Tibial nerve (tissue), 4 donors: ENCODE results near the gene ZNF148. TPM values are rescaled to one million over a fixed set of nuclear protein-coding genes. Genes with fewer than 3 reads are reported as not detected.

Source experiments
- DNase-seq, 2 donors: peaks; one replicate each; pipeline ENCODE4 v3.0.0-alpha.2; 2019; ENCODE audit warnings: low spot score in 2 of 2
- H3K27ac ChIP-seq, 4 donors: fragments of 200-600 bp; sonication (generic) in 3 of 4; one replicate each; pipeline ENCODE4 v1.5.1; 2017 to 2019; ENCODE audit warnings: mild to moderate bottlenecking in 1 of 4
- H3K27me3 ChIP-seq, 2 donors: fragments of 200-600 bp; sonication (generic) in 1 of 2; one replicate each; pipeline versions ENCODE4 v1.5.1 to v1.6.0; 2017 to 2019
- H3K36me3 ChIP-seq, 3 donors: fragments of 200-600 bp; sonication (generic); one replicate each; pipeline ENCODE4 v1.5.1; 2018 to 2019
- H3K4me1 ChIP-seq, 4 donors: fragments of 200-600 bp; sonication (generic) in 3 of 4; one replicate each; pipeline ENCODE4 v1.5.1; 2017 to 2019
- H3K4me3 ChIP-seq, 4 donors: fragments of 200-600 bp; sonication (generic) in 3 of 4; one replicate each; pipeline ENCODE4 v1.5.1; 2017 to 2019; ENCODE audit warnings: mild to moderate bottlenecking in 1 of 4, moderate library complexity in 1 of 4
- H3K9me3 ChIP-seq, 4 donors: fragments of 200-600 bp; sonication (generic) in 3 of 4; one replicate each; pipeline ENCODE4 v1.5.1; 2017 to 2019
- EP300 ChIP-seq, 2 donors: sonication (generic); formaldehyde crosslinking; IDR thresholded peaks; one replicate each; pipeline ENCODE4 v1.6.1; 2017; ENCODE audit warnings: antibody characterized with exemption in 2 of 2, mild to moderate bottlenecking in 1 of 2
- POLR2A ChIP-seq, 2 donors: fragments of 450-650 bp; IDR thresholded peaks; one replicate each; pipeline ENCODE4 v1.6.1; 2017; ENCODE audit warnings: antibody characterized with exemption in 2 of 2, mild to moderate bottlenecking in 2 of 2, moderate library complexity in 2 of 2
- WGBS, 2 donors: methylation state at CpG; one replicate each; pipeline ENCODE4 v1.1.5; 2018; 5-methylcytosine and 5-hydroxymethylcytosine counted together
- total RNA-seq, 4 donors: library from RNA; depleted of rRNA; stranded (reverse); fragments of >200 nt; gene quantifications; one replicate each; pipeline ENCODE4 v1.1.0, GENCODE V29; 2016
- TF ChIP-seq, protein P1 (sequence below), 5 experiments: fragments of 200-600 bp in 3 of 5; fragments of 450-650 bp in 2 of 5; sonication (generic) in 3 of 5; IDR thresholded peaks; one replicate each; pipeline ENCODE4 v1.5.1; 2016 to 2019; ENCODE audit warnings: antibody characterized with exemption in 5 of 5, mild to moderate bottlenecking in 3 of 5, moderate library complexity in 2 of 5

ZNF148 gene
- total RNA-seq, 4 donors from 2014 or later, result 19.5 to 28.0 (median 24.0) TPM

- Histone ChIP-seq H3K9me3 (no peaks in the 10 kb centered on the region), H3K4me1 (peaks cover 1 to 8% (median 6%) of the 10 kb centered on the region in 4 donors), H3K36me3 (no peaks in the 10 kb centered on the region), H3K4me3 (no peak overlapping the region), H3K27ac (no peak overlapping the region), H3K27me3 (peaks cover 0 to 25% of the 10 kb centered on the region in 2 donors)
- no peak for DNase-seq
- WGBS, 2 donors, result 74 to 76% methylated on average over 7 of the region's 7 CpGs
- TF ChIP-seq, protein P1, sequence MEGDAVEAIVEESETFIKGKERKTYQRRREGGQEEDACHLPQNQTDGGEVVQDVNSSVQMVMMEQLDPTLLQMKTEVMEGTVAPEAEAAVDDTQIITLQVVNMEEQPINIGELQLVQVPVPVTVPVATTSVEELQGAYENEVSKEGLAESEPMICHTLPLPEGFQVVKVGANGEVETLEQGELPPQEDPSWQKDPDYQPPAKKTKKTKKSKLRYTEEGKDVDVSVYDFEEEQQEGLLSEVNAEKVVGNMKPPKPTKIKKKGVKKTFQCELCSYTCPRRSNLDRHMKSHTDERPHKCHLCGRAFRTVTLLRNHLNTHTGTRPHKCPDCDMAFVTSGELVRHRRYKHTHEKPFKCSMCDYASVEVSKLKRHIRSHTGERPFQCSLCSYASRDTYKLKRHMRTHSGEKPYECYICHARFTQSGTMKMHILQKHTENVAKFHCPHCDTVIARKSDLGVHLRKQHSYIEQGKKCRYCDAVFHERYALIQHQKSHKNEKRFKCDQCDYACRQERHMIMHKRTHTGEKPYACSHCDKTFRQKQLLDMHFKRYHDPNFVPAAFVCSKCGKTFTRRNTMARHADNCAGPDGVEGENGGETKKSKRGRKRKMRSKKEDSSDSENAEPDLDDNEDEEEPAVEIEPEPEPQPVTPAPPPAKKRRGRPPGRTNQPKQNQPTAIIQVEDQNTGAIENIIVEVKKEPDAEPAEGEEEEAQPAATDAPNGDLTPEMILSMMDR (IDR thresholded peaks at IDR 0.05), result no peak
- TF ChIP-seq EP300 (IDR thresholded peaks at IDR 0.05), result no peak
- no peak for TF ChIP-seq POLR2A (IDR thresholded peaks at IDR 0.05)
These were observed 167.6 kb downstream of the ZNF148 start for GRCh38 chr3:125207507-125207906.

GRCh38 chr3:125206934-125207333, 168.2 kb downstream of the ZNF148 start:
- WGBS, 2 donors, result 66 to 73% methylated on average over 6 of the region's 6 CpGs
- DNase-seq, result no peak
- H3K27me3 ChIP-seq, result peaks cover 0 to 19% of the 10 kb centered on the region in 2 donors
- no peak overlapping the region for H3K4me3 ChIP-seq
- TF ChIP-seq, protein P1 (IDR thresholded peaks at IDR 0.05), result no peak
- TF ChIP-seq POLR2A (IDR thresholded peaks at IDR 0.05) (no peak), EP300 (IDR thresholded peaks at IDR 0.05) (no peak)
- H3K9me3 ChIP-seq, result no peaks in the 10 kb centered on the region
- H3K4me1 ChIP-seq, result peaks cover 0 to 2% (median under 1%) of the 10 kb centered on the region in 4 donors
- no peak overlapping the region for H3K27ac ChIP-seq
- no peaks in the 10 kb centered on the region for H3K36me3 ChIP-seq

GRCh38 chr3:125203731-125204130, 171.4 kb downstream of the ZNF148 start:
- no peak for DNase-seq
- Histone ChIP-seq H3K27ac (no peak overlapping the region), H3K4me3 (no peak overlapping the region), H3K27me3 (no peaks in the 10 kb centered on the region), H3K9me3 (no peaks in the 10 kb centered on the region), H3K36me3 (no peaks in the 10 kb centered on the region), H3K4me1 (no peaks in the 10 kb centered on the region)
- TF ChIP-seq POLR2A (IDR thresholded peaks at IDR 0.05) (no peak), EP300 (IDR thresholded peaks at IDR 0.05) (no peak)
- TF ChIP-seq, protein P1 (IDR thresholded peaks at IDR 0.05), result no peak

GRCh38 chr3:125202197-125202596, 172.9 kb downstream of the ZNF148 start:
- 74 to 84% methylated on average over 4 of the region's 4 CpGs for WGBS, 2 donors

GRCh38 chr3:125200731-125201139, 174.4 kb downstream of the ZNF148 start:
- Histone ChIP-seq H3K4me1 (no peaks in the 10 kb centered on the region), H3K27me3 (no peaks in the 10 kb centered on the region), H3K4me3 (no peak overlapping the region), H3K9me3 (no peaks in the 10 kb centered on the region), H3K27ac (no peak overlapping the region), H3K36me3 (no peaks in the 10 kb centered on the region)
- TF ChIP-seq POLR2A (IDR thresholded peaks at IDR 0.05) (no peak), EP300 (IDR thresholded peaks at IDR 0.05) (no peak)
- TF ChIP-seq, protein P1 (IDR thresholded peaks at IDR 0.05), result no peak
- 82 to 87% methylated on average over 6 of the region's 6 CpGs for WGBS, 2 donors
- no peak for DNase-seq

More at GRCh38 chr3:125202197-125202596, 172.9 kb downstream of the ZNF148 start:
- H3K36me3 ChIP-seq, result no peaks in the 10 kb centered on the region
- TF ChIP-seq EP300 (IDR thresholded peaks at IDR 0.05) (no peak), POLR2A (IDR thresholded peaks at IDR 0.05) (no peak)
- TF ChIP-seq, protein P1 (IDR thresholded peaks at IDR 0.05), result no peak
- no peaks in the 10 kb centered on the region for H3K9me3 ChIP-seq
- no peaks in the 10 kb centered on the region for H3K4me1 ChIP-seq
- H3K27me3 ChIP-seq, result no peaks in the 10 kb centered on the region
- no peak overlapping the region for H3K27ac ChIP-seq
- no peak overlapping the region for H3K4me3 ChIP-seq
- no peak for DNase-seq
